ENCODE measurements around the gene AFG3L2.
"Not testable (repeated sequence)": the region's sequence is repeated elsewhere in the genome, so short reads cannot be mapped to it uniquely, and the experiment has no call there.

Gene AFG3L2

GRCh38 chr18:12416098-12416729, 39.2 kb upstream of the AFG3L2 start:
- H3K4ac ChIP-seq (ENCODE audit: low read depth in 1 of 2, low read length in 2 of 2): no peak overlapping the region
- H4K91ac ChIP-seq (ENCODE audit: low read length): no peak overlapping the region
- H3K4me2 ChIP-seq (ENCODE audit: low read length, poor library complexity, severe bottlenecking): no peak overlapping the region
- no peak overlapping the region for H3K14ac ChIP-seq (ENCODE audit: low read length in 2 of 2)
- peaks cover 14% of the 10 kb centered on the region for H3K4me1 ChIP-seq (ENCODE audit: control insufficient read depth, insufficient read depth, low read depth, low read length)
- no peak overlapping the region for H2BK5ac ChIP-seq (ENCODE audit: low read depth, low read length, poor library complexity, severe bottlenecking)
- H3K36me3 ChIP-seq (ENCODE audit: control insufficient read depth in 1 of 2, insufficient read depth in 2 of 2, low read depth in 1 of 2, low read length in 2 of 2): peaks cover 3 to 11% of the 10 kb centered on the region in 2 experiments
- no peaks in the 10 kb centered on the region for H3K9me3 ChIP-seq (ENCODE audit: control insufficient read depth, low read length)
- H2BK120ac ChIP-seq (ENCODE audit: low read depth, low read length): no peak overlapping the region
- H3K18ac ChIP-seq (ENCODE audit: low read depth in 1 of 2, low read length in 2 of 2): no peak overlapping the region
- no peak for DNase-seq
- H2BK15ac ChIP-seq (ENCODE audit: low read depth, poor library complexity, severe bottlenecking): no peak overlapping the region
- no peaks in the 10 kb centered on the region for H3K27me3 ChIP-seq (ENCODE audit: control insufficient read depth in 1 of 2, insufficient read depth in 1 of 2, low read length in 2 of 2)
- H3K79me1 ChIP-seq (replicated peaks; ENCODE audit: low read length, poor library complexity, severe bottlenecking): peaks cover 12% of the 10 kb centered on the region
- no peak overlapping the region for H3K23ac ChIP-seq (ENCODE audit: low read length in 2 of 2)
- no peak overlapping the region for H3K4me3 ChIP-seq (ENCODE audit: insufficient read depth in 1 of 2, low read depth in 1 of 2, low read length in 2 of 2)
- H3K9ac ChIP-seq (ENCODE audit: low read length): no peak overlapping the region
- H2AK5ac ChIP-seq (ENCODE audit: low read length, severe bottlenecking): peak overlapping the region; percentile 68
- no peak overlapping the region for H3K27ac ChIP-seq (ENCODE audit: low read length, poor library complexity, severe bottlenecking)
- H2AFZ ChIP-seq (ENCODE audit: low read depth, low read length): no peak overlapping the region
- peak overlapping the region; percentile 80 for H4K8ac ChIP-seq (ENCODE audit: low read length)
- H2BK12ac ChIP-seq (ENCODE audit: low read length in 2 of 2): no peak overlapping the region
- WGBS: 94% methylated on average over 3 of the region's 5 CpGs

DNA sequence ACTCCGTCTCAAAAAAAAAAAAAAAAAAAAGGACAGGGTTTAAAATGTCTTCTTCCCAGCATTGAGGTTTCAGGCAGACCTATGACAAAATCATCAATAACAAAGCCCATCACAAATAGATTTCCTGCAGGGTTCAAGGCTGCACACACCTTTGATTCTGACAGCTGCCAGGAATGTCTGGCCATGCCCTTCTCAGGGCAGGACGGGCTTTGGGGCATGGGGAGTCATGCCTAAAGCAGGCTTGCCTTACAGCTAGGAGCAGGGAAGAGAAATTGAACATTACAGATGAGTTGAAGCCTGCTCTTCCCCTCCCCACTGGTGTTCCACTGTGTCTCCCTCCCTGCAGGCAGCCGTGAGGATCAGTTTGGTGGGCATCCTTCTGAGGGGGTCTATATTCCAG, 34.4 kb upstream of the AFG3L2 start:
- Histone ChIP-seq H3K9me3 (ENCODE audit: control insufficient read depth, low read length) (no peaks in the 10 kb centered on the region), H3K14ac (ENCODE audit: low read length in 2 of 2) (no peak overlapping the region), H2BK15ac (ENCODE audit: low read depth, poor library complexity, severe bottlenecking) (no peak overlapping the region), H3K4me3 (ENCODE audit: insufficient read depth in 1 of 2, low read depth in 1 of 2, low read length in 2 of 2) (no peak overlapping the region), H4K8ac (ENCODE audit: low read length) (no peak overlapping the region), H2BK120ac (ENCODE audit: low read depth, low read length) (no peak overlapping the region), H3K36me3 (ENCODE audit: control insufficient read depth in 1 of 2, insufficient read depth in 2 of 2, low read depth in 1 of 2, low read length in 2 of 2) (peaks cover 3 to 11% of the 10 kb centered on the region in 2 experiments), H3K9ac (ENCODE audit: low read length) (no peak overlapping the region), H3K27me3 (ENCODE audit: control insufficient read depth in 1 of 2, insufficient read depth in 1 of 2, low read length in 2 of 2) (no peaks in the 10 kb centered on the region), H2BK12ac (ENCODE audit: low read length in 2 of 2) (no peak overlapping the region), H3K23ac (ENCODE audit: low read length in 2 of 2) (no peak overlapping the region), H3K18ac (ENCODE audit: low read depth in 1 of 2, low read length in 2 of 2) (no peak overlapping the region), H3K4me1 (ENCODE audit: control insufficient read depth, insufficient read depth, low read depth, low read length) (peaks cover 17% of the 10 kb centered on the region), H2AFZ (ENCODE audit: low read depth, low read length) (no peak overlapping the region), H4K91ac (ENCODE audit: low read length) (no peak overlapping the region), H2BK5ac (ENCODE audit: low read depth, low read length, poor library complexity, severe bottlenecking) (no peak overlapping the region), H3K27ac (ENCODE audit: low read length, poor library complexity, severe bottlenecking) (no peak overlapping the region), H3K4me2 (ENCODE audit: low read length, poor library complexity, severe bottlenecking) (no peak overlapping the region), H3K4ac (ENCODE audit: low read depth in 1 of 2, low read length in 2 of 2) (no peak overlapping the region), H3K79me1 (replicated peaks; ENCODE audit: low read length, poor library complexity, severe bottlenecking) (peaks cover 16% of the 10 kb centered on the region), H2AK5ac (ENCODE audit: low read length, severe bottlenecking) (no peak overlapping the region)
- WGBS: 100% methylated on average over 2 of the region's 3 CpGs
- DNase-seq: no peak

GRCh38 chr18:12410747-12411146, 33.7 kb upstream of the AFG3L2 start:
- not testable (repeated sequence) for H3K4ac ChIP-seq (ENCODE audit: low read depth in 1 of 2, low read length in 2 of 2); H3K4me2 ChIP-seq (ENCODE audit: low read length, poor library complexity, severe bottlenecking); H3K27ac ChIP-seq (ENCODE audit: low read length, poor library complexity, severe bottlenecking); H4K91ac ChIP-seq (ENCODE audit: low read length); H2BK120ac ChIP-seq (ENCODE audit: low read depth, low read length); H3K27me3 ChIP-seq (ENCODE audit: control insufficient read depth in 1 of 2, insufficient read depth in 1 of 2, low read length in 2 of 2); H2BK15ac ChIP-seq (ENCODE audit: low read depth, poor library complexity, severe bottlenecking); H2BK5ac ChIP-seq (ENCODE audit: low read depth, low read length, poor library complexity, severe bottlenecking); H3K18ac ChIP-seq (ENCODE audit: low read depth in 1 of 2, low read length in 2 of 2); H2BK12ac ChIP-seq (ENCODE audit: low read length in 2 of 2); H3K23ac ChIP-seq (ENCODE audit: low read length in 2 of 2); H4K8ac ChIP-seq (ENCODE audit: low read length); H3K9me3 ChIP-seq (ENCODE audit: control insufficient read depth, low read length); H3K9ac ChIP-seq (ENCODE audit: low read length); H2AFZ ChIP-seq (ENCODE audit: low read depth, low read length); H3K4me3 ChIP-seq (ENCODE audit: insufficient read depth in 1 of 2, low read depth in 1 of 2, low read length in 2 of 2); H3K14ac ChIP-seq (ENCODE audit: low read length in 2 of 2); H2AK5ac ChIP-seq (ENCODE audit: low read length, severe bottlenecking)
- Histone ChIP-seq H3K4me1 (ENCODE audit: control insufficient read depth, insufficient read depth, low read depth, low read length) (peaks cover 14% of the 10 kb centered on the region), H3K36me3 (ENCODE audit: control insufficient read depth in 1 of 2, insufficient read depth in 2 of 2, low read depth in 1 of 2, low read length in 2 of 2) (peaks cover 3 to 11% of the 10 kb centered on the region in 2 experiments), H3K79me1 (replicated peaks; ENCODE audit: low read length, poor library complexity, severe bottlenecking) (peaks cover 13% of the 10 kb centered on the region)
- WGBS: 82% methylated on average over 5 of the region's 9 CpGs
- peak; percentile 55 for DNase-seq

DNA sequence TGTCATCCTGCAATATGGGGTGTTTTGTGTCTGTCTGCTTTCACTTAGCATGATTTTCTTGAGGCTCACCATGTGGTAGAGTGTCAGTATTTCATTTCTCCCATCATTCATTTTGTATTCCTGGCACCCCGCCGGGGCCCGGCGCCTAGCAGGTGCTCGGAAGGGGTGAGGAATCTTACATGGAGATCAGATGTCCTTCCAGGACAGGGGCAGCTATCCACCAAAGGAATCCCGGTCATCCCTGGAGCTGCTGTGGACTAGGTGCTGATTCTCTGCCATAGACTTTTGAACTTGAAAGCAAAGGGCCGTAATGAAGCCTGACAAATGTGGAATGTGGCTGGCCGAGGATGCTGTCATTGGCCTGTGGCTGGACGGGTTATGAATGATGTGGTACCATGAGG, 33.1 kb upstream of the AFG3L2 start:
- Histone ChIP-seq H2AK5ac (ENCODE audit: low read length, severe bottlenecking) (peak overlapping the region; percentile 65), H2BK12ac (ENCODE audit: low read length in 2 of 2) (peak overlapping the region in 1 of 2 experiments; percentile 54), H3K79me1 (replicated peaks; ENCODE audit: low read length, poor library complexity, severe bottlenecking) (peaks cover 13% of the 10 kb centered on the region), H3K9me3 (ENCODE audit: control insufficient read depth, low read length) (no peaks in the 10 kb centered on the region), H3K36me3 (ENCODE audit: control insufficient read depth in 1 of 2, insufficient read depth in 2 of 2, low read depth in 1 of 2, low read length in 2 of 2) (peaks cover 3 to 11% of the 10 kb centered on the region in 2 experiments), H3K18ac (ENCODE audit: low read depth in 1 of 2, low read length in 2 of 2) (no peak overlapping the region), H3K4ac (ENCODE audit: low read depth in 1 of 2, low read length in 2 of 2) (no peak overlapping the region), H2BK5ac (ENCODE audit: low read depth, low read length, poor library complexity, severe bottlenecking) (no peak overlapping the region), H2AFZ (ENCODE audit: low read depth, low read length) (no peak overlapping the region), H3K4me2 (ENCODE audit: low read length, poor library complexity, severe bottlenecking) (no peak overlapping the region), H3K4me1 (ENCODE audit: control insufficient read depth, insufficient read depth, low read depth, low read length) (peaks cover 11% of the 10 kb centered on the region), H3K23ac (ENCODE audit: low read length in 2 of 2) (peak overlapping the region in 1 of 2 experiments; percentile 34), H4K91ac (ENCODE audit: low read length) (no peak overlapping the region), H3K14ac (ENCODE audit: low read length in 2 of 2) (no peak overlapping the region), H3K27ac (ENCODE audit: low read length, poor library complexity, severe bottlenecking) (peak overlapping the region; percentile 53), H2BK15ac (ENCODE audit: low read depth, poor library complexity, severe bottlenecking) (peak overlapping the region; percentile 52), H3K4me3 (ENCODE audit: insufficient read depth in 1 of 2, low read depth in 1 of 2, low read length in 2 of 2) (no peak overlapping the region), H3K9ac (ENCODE audit: low read length) (no peak overlapping the region), H2BK120ac (ENCODE audit: low read depth, low read length) (no peak overlapping the region), H4K8ac (ENCODE audit: low read length) (peak overlapping the region; percentile 77), H3K27me3 (ENCODE audit: control insufficient read depth in 1 of 2, insufficient read depth in 1 of 2, low read length in 2 of 2) (peaks cover 3% of the 10 kb centered on the region in 2 experiments)
- no peak for DNase-seq
- 91% methylated on average over 9 of the region's 9 CpGs for WGBS

Measured in mesenchymal stem cell (in vitro differentiated cells and primary cell).